CD4-positive, alpha-beta T cell treated with Interleukin-15 for 4 hours (primary cell): Measurements from ENCODE around the gene PPP1CB.
"Not testable (repeated sequence)": the region's sequence is repeated elsewhere in the genome, so short reads cannot be mapped to it uniquely, and the experiment has no call there.

Experiments
- DNase-seq: peaks from one replicate; pipeline ENCODE4 v3.0.0-alpha.2; 2020; ENCODE audit warnings: low spot score

The PPP1CB gene

GRCh38 chr2:28751252-28751955 lies at the start of gene PPP1CB:
TSS of gene PPP1CB (plus strand) at chr2:28751830. CDS start at chr2:28752125, 295 bp downstream.
- peak; percentile 97 for DNase-seq

- no peak for DNase-seq
These were observed 49.2 kb upstream of the PPP1CB start for GRCh38 chr2:28702415-28702861.

GRCh38 chr2:28702878-28703277 lies 48.8 kb upstream of the PPP1CB start:
- no peak for DNase-seq

- no peak for DNase-seq
These were observed 47.0 kb upstream of the PPP1CB start for GRCh38 chr2:28704621-28705020.

- no peak for DNase-seq
These were observed 45.7 kb upstream of the PPP1CB start for GRCh38 chr2:28705751-28706440.

GRCh38 chr2:28707592-28707991 lies 44.0 kb upstream of the PPP1CB start:
- no peak for DNase-seq

GRCh38 chr2:28709101-28709500 lies 42.5 kb upstream of the PPP1CB start:
- no peak for DNase-seq

GRCh38 chr2:28710545-28710944 lies 41.1 kb upstream of the PPP1CB start:
- DNase-seq: no peak

- no peak for DNase-seq
These were observed 37.9 kb upstream of the PPP1CB start for GRCh38 chr2:28713577-28714298.

- peak; percentile 10 for DNase-seq
These were observed 35.3 kb upstream of the PPP1CB start for GRCh38 chr2:28716265-28716865.

GRCh38 chr2:28717339-28717758 lies 34.3 kb upstream of the PPP1CB start:
- peak; percentile 6 for DNase-seq

- no peak for DNase-seq
These were observed 31.3 kb upstream of the PPP1CB start for GRCh38 chr2:28720345-28720744.

GRCh38 chr2:28721601-28722191 lies 29.9 kb upstream of the PPP1CB start:
- DNase-seq: no peak

GRCh38 chr2:28725021-28725711 lies 26.5 kb upstream of the PPP1CB start:
- no peak for DNase-seq

GRCh38 chr2:28726177-28726576 lies 25.5 kb upstream of the PPP1CB start:
- no peak for DNase-seq

GRCh38 chr2:28729698-28730097 lies 21.9 kb upstream of the PPP1CB start:
- no peak for DNase-seq

- no peak for DNase-seq
These were observed 20.9 kb upstream of the PPP1CB start for GRCh38 chr2:28730641-28731146.

- no peak for DNase-seq
These were observed 16.1 kb upstream of the PPP1CB start for GRCh38 chr2:28735511-28735910.

GRCh38 chr2:28736034-28736433 lies 15.6 kb upstream of the PPP1CB start:
- DNase-seq: no peak

- DNase-seq: no peak
These were observed 14.0 kb upstream of the PPP1CB start for GRCh38 chr2:28737655-28738054.

GRCh38 chr2:28742619-28743018 lies 9.0 kb upstream of the PPP1CB start:
- DNase-seq: not testable (repeated sequence)
